Fibroblast of villous mesenchyme (primary cell): ENCODE results near the gene RFFL. TPM values are rescaled to one million over a fixed set of nuclear protein-coding genes. Genes with fewer than 3 reads are reported as not detected.

Experiments used
- small RNA-seq: library from RNA; depleted of rRNA; stranded (forward); fragments of <200 nt; gene quantifications from one replicate; pipeline ENCODE3, GENCODE V24; 2012
- total RNA-seq: library from RNA; depleted of rRNA; stranded (reverse); fragments of >200 nt; gene quantifications from 2 replicates; pipeline ENCODE4 v1.2.3, GENCODE V29; 2012

RFFL gene
- total RNA-seq, 1 donor = 15.1 TPM

Small RNAs within 50 kb of the gene (small RNA-seq; reads per million reads assigned to genes)
- 0.28 reads per million for gene AC004223.1
- not detected for gene RNU6-840P

Other genes starting within 250 kb of the RFFL start
- 1.3 and 2.3 TPM in 2 replicates for gene CCT6B, start 102.2 kb downstream of the RFFL start, total RNA-seq
- gene ZNF830, start 102.2 kb downstream of the RFFL start, total RNA-seq = 11.6 and 13.0 TPM in 2 replicates
- 41.6 and 59.6 TPM in 2 replicates for gene LIG3, start 83.2 kb downstream of the RFFL start, total RNA-seq
- 8.6 and 12.6 TPM in 2 replicates for gene RAD51D, start 56.2 kb upstream of the RFFL start, total RNA-seq
- not detected in 2 replicates for gene FNDC8, start 57.9 kb upstream of the RFFL start, total RNA-seq
- 13.8 and 16.1 TPM in 2 replicates for gene NLE1, start 78.6 kb upstream of the RFFL start, total RNA-seq
- gene UNC45B, start 84.1 kb upstream of the RFFL start, total RNA-seq = not detected in 2 replicates
- gene SLC35G3, start 130.7 kb upstream of the RFFL start, total RNA-seq = not detected in 2 replicates
- gene SLFN5, start 179.4 kb upstream of the RFFL start, total RNA-seq = 65.1 and 67.8 TPM in 2 replicates